GM21576 (cell line): Measurements from ENCODE around the gene GPC3.
"Not testable (repeated sequence)": the region's sequence is repeated elsewhere in the genome, so short reads cannot be mapped to it uniquely, and the experiment has no call there.

ENCODE experiments used
- ATAC-seq: cut with Tn5 transposase; IDR thresholded peaks from one replicate; pipeline ENCODE4 v1.9.1; 2021; ENCODE audit warnings: mild to moderate bottlenecking, moderate library complexity; ENCODE audit not compliant: unreplicated experiment

Gene GPC3

DNA sequence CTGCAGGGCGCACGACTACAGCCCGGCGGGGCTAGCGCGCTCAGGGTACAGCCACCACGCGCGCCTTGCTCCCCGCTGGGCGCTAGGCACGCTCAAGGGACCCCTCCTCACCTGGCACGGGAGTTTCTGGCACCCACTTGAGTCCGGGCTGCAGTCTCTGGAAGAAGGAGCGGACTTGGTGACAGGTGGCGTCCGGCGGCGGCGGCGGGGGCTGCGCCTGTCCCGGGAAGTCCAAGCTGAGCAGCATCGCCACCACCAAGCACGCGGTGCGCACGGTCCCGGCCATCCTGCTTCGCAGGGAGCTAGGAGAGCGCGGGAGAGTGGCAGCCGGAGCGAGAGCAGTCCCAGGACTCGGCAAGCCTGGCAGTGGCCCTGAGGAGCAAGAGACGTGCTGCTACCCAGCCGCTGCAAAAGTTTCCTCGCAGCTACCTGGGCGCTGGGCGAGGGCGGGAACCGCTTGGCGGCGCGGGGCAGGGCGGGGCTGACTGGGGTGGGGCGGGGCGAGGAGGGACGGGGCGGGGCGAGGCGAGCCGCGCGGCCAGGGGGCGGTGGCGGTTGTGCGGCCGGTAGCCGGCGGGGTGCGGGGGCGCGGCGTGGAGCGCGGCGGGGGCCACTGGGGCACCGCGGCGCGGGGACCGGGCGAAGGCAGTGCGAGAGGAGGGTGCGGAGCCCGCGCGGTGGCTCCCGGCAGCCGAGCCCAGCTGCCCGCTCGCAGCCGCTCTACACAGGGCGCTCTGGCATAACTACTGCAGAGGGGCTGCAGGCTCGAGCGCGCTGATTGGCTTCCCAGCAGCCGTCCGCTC, at the start of gene GPC3:
GPC3 (minus strand) TSS at position 431 of the 803 bp plus-strand sequence.
- ATAC-seq, result no peak

DNA sequence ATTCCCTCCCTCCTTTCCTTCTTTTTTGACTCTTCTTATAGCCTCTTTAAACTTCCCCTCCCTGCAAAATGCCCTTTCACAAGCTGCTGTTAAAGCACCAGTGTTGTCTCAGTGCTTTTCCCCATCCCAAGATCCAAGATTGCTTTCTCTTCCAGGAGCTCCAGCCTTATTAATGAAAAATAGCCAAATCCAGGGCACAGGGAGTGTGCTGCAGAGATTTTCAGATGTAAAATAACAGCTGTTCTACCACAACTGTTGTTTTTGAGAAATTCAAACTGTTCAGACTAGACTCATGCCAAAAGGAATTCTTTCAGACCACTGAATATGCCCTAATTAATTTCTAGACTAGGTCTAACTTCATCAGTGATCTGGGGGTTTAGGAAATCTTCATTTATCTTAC, 47.0 kb upstream of the GPC3 start:
- no peak for ATAC-seq

DNA sequence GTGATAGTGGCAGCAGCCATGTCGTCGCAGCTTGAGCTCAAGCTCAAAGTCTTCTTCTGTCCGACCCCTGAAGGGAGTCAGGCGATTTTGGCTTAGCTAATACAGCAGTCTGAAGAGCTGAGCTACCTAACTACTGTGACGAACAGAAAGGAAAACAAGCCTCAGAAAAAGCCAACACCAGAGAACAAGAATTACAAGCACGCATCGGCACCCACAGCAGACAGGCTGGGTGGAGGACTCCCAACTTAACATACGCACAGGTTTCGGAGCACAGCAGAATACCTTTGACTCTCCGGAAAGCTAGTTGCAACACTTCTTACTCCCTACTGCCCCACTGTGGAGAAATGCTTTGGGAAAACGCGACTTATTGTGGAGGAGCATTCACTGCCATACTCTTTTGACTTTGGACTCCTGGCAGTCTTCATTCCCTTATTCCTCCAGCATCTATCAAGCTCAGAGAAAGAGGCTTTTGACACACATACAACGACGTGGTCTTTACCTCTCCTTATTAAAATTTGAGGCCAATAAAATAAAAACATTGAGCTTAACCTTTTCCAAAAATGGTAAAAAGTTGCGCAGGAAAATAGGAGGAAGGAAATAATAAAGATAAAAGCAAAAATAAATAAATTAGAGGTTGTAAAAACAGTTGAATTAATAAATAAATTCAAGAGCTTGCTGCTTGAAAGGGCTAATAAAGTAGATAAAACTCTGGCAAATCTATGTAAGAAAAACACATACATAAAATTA, 41.3 kb upstream of the GPC3 start:
- no peak for ATAC-seq

DNA sequence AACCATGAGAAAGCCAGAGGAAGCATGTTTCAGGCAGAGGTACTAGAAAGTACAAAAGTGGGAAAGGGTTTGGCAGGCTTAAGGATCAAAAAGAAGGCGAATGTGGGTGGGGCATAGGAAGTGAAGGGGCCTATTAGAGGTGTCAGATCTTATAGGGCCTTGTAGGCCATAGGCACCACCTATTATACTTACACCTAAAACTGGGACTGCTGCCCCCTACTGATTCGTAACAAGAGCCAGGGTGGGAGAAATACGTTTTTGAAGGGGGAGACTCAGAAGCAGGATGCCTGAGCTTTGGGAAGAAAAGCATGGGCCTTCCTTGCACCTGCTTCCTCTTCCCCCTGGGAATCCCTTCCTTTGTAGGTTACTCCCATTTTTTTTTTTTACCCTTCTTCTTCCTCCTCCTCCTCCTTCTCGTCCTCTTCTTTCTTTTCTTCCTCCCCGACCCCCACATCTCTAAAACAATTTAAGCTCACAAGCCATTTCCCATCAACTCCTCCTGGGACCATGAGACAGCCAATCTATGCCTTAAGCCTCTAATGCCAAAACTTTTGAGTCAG, 40.7 kb upstream of the GPC3 start:
- ATAC-seq, result no peak

DNA sequence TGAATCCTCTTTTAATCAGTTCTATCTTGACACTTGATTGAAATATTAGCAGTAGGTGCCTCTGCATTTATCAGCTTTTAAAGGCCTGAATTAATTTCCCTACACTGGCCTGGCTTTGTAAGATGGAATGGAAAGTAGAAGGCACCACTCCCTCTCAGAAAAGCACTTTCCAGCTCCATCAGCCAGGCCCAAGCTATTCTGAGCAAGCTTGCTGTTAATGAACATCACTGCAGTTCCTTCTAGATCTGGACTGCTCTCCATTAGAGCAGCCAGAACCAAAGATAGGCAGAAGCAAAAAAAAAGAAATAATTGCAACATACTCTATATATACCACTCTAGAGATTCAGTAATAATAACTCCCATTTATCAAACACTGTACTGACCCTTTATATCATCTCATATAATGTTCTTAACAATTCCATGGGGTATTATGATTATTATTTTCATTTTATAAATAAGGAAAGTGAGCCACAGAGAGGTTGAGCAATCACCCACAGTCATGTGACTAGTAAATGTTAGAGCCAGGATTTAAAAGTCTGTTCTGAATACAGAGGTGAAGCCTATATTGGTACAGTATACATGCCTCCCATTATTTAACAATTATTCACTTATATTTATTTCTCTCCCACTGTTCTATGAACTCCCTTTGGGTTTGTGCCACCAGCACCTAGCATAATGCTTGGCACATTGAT, 39.4 kb upstream of the GPC3 start:
- no peak for ATAC-seq

DNA sequence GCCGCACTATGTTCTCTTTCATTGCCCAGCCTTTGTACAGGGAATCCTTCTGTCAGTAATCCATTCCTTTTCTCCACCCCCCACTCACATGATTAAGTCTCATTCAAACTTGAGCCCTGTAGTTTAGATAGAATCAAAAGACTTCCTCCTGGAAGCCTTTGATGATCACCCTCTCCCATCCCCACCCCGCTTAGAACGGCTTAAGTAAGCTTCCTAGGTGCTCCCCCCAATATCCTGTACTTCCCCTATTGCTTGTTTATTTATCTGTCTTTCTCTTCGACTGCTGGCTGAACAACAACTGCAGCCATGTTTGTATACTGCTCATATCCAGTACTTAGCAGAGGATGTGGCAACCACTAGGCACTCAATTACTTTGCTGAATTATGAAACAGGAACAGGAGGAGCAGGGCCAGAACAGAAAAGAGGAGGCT, 38.5 kb upstream of the GPC3 start:
- no peak for ATAC-seq

DNA sequence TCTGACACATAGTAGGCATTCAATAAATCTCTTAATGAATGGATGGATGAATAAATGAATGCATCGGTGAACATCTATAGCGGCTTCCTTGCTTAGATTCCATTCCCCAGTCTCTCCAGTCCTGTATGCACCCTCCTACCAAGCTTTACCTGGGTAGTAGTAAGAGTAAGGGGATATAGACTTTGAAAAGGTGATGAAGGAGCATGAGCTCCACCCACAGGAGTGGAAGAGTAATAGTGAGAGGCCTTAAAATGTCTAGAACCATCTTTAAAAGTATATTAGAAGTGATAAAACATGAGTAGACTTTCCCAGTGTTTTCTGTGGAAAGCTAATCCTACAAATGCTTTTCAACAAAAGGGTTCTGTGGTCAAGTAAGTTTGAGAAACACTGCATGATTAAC, 35.5 kb upstream of the GPC3 start:
- no peak for ATAC-seq

DNA sequence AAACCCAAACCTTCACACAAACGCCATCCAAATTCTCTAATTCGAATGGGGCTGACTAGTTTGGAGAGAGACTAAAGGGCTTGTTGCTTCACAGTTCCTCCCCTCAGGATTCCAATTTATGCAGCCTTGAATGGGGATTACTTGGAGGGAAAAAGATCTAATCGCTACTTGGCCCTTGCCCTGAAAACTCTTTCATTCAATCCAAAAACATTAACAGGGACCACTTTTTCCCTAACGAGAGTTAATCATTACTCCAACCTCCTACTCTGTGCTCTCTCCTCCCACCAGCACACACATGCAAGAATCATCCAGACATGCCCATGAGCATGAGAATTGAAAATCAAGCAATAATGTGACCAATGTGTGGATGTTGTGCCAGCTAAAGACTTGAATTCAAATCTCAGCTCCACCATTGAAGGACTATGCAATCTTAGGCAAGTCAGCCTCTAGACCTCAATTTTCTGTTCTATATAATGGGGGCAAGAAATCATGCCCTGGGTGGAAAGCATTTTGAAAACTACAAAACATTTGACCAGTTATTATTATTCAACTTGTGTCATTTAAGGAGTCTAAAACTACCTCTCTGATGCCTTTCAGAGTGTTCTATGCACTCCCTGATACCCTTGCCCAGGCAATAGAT, 34.3 kb upstream of the GPC3 start:
- no peak for ATAC-seq

DNA sequence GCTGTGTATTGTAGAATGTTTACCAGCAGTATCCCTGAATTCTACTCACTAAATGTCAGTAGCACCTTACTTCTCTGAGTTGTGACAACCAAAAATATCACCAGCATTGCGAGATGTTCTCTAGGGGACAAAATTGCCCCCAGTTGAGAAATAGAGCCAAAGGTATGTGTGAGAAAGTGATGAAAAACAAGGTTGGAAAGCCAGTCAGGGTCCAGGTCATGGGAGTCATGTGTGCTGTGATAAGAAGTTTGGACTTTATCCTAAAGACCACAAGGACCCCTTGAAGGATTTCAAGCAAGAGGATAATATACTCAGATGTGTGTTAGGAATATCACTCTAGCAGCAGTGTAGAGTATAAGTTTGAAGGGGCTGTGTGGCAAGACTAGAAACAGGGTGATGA, 30.9 kb upstream of the GPC3 start:
- not testable (repeated sequence) for ATAC-seq

DNA sequence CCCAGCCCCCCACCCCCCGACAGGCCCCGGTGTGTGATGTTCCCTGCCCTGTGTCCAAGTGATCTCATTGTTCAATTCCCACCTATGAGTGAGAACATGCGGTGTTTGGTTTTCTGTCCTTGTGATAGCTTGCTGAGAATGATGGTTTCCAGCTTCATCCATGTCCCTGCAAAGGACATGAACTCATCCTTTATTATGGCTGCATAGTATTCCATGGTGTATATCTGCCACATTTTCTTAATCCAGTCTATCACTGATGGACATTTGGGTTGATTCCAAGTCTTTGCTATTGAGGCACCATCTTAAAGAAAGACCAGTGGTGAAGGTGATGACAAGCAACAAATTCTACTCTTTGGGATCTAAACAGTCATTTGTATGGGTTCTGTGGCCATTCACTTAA, 30.1 kb upstream of the GPC3 start:
- not testable (repeated sequence) for ATAC-seq

DNA sequence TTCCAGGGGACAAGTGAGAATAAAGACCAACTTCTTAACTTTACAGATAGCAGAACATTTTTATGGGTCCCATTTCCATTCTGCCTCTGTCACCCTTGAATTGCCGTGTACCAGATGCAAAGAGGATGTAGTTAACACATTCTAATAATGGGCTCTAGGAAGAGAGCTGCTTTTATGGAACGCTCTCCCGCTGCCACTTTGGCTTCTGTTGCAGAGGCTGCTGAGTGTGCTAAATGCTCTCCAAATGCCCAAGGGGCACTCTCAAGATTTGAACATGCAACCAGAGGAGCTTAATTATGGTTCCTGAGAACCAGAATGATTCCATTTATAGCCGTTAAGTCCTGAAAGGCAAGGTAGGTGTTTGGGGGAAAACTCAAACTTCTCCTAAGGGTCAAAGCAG, 28.1 kb upstream of the GPC3 start:
- no peak for ATAC-seq

DNA sequence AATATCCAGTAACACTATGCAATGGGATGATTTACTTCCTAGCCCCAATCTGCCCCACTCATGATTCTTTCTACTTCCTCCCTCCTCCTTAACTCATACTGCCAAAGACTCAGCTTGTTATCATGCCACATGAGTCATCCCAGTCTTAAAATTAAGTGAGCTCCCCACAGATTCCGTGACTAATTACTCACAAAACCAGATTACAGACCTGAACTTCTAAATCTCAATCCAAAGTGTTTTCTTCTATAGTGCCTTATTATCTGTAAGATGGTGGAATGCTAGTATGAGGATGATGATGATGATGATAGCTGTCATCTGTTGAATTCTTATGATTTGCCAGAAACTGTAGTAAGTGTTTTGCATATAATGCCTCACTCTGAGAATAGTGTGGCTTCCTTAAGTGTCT, 27.7 kb upstream of the GPC3 start:
- ATAC-seq, result no peak

DNA sequence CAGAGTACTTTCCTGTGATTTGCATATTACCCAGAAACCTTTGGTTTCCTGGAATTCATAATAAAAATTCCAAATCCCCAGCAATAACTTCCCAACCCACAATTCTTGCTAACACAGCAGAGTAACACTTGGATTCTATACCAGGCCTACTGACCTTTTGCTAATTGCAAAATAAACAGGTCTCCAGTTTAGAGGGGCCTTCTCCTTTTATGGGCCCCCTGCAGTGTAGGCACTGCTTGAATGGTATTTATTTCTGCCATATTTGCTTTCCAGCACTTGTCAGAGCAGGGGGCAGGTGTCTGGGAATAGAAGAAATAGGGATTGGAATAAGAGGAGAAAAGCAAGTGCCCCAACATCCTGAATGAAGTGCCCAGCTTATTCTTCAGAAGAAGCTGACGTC, 25.3 kb upstream of the GPC3 start:
- ATAC-seq, result no peak

DNA sequence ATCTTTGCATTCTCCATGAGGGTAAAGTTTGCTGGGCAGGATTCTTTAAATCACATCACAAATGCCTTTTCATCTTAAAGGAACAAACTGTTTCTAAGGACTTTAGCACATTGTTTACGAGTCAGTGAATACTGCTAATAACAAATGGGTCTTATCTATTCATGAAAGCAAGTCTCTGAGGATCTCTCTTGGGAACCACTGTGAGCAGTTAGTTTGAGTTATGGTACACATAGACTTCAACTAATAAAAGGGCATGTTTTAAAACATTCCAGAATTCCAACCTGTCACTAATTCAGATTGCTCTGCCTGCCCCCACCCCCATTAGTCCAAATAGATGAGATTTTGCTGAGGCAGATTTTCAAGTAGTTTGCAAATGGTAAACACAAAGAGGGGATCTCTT, 22.3 kb upstream of the GPC3 start:
- ATAC-seq, result no peak

DNA sequence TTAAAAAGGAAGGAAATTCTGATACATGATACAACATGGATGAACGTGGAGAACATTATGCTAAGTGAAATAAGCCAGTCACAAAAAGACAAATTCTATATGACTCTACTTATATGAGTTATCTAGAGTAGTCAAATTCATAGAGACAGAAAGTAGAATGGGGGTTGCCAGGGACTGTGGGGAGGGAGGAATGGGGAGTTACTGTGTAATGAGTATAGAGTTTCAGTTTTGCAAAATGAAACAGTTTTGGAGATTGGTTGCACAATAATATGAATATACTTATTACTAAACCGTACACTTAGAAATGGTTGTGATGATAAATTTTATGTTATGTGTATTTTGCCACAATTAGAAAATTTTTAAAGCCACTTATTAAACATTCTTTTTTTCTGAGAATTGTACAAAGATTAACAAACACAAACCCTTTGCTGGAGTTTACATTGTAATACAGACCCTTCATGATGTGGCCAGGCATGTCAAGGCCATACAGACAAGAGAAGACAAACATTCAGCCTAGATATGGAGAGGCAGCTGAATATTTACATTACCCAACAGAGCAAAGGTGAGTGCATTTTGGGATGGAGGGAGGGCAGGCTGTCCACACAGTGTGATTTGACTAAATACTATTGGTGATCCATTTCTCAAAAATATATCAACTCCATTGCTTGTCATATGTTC, 21.2 kb upstream of the GPC3 start:
- ATAC-seq, result no peak

DNA sequence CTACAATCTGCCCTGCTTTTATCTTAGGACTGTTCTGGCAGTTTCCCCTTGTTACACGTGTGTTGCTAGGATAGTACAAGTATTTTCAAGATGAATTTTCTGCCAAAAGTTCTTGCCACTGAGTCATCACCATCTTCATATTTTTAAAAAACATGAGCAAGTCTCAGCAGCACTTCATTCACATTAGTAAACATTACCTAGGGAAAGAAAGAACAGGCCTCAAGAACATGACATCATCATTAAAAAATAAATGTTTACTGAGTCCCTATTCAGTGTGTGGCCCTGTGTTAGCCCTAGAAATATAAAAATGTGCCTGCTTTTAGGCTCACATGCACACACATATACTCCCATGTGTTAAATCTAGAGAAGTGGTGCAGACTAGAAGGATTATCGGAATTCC, 18.7 kb upstream of the GPC3 start:
- ATAC-seq, result no peak

DNA sequence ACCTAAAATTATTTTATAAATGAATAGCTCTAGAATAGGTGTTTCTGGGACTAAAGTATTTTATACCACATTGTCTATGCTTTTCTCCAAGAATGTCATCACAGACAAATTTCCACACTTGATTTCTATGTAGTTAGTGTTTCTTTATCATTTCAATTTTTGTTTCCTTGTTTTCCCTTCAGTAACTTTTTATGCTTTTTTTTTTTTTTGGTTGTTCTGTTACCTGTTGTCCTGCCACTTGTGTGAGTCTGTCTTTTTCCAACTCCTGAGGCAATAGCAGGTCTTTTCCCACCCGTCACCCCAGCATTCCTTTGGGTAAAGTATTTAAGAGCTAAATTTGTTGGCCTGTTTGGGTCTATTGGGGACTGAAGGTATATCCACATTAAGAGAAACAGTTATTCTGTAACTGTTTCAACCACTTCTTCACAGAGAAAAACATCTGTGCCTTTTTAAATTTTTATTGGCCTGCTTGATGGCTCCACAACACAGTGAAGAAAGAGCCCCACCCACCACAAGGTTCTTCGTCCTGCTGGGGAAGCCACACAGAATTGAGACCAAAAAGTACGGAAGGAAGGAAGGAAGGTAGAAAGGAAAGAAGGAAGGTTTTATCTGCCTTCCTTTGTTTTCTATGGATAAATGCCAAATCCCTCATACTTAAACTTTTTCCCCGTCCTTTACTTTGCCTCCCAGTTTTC, 17.7 kb upstream of the GPC3 start:
- no peak for ATAC-seq

DNA sequence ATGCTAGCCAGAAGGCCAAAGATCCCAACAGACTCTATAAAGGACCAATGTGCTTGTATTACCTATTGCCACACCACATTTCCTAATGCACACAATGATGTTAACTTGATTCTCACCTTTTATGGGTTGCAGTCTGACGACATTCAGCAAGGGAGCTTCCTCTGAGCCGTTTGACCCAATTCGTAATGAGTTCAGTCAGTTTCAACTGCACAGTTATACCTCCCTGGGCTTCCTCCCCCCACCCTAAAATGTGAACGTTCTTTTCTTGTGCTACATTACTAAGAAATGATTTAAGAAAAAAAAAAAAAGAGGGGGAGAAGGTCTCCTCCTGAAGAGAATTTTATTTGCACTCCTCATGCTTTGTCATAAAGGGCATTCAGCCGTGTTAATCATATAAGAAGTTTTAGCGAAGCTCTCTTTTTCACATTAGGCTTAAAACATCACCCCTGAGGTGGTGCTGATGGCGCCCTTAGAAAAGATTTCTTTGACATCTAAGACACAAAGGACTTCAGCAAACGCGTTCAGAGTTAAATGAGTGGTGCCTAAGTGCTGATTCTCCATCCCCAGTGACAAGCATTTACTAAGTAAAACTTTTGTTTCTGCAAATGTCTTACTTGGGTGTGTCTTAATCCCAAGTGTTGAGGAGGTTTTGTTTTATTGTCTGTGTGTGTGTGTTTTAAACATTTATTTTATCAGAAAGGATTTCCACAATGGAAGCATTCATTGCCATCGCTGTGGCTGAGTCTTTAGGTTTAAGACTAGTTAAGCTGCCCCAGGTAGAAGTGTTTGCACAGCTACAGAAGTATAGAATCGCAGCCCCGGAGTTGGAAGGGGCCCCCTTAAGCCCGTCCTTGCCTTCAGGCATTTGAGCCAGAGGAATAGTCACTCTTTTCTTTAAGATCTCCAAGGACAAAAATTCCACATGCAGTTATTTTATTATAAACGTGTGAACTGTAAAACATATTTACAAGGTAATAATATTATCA, 15.2 kb upstream of the GPC3 start:
- ATAC-seq, result no peak
